A549 (cell line): ENCODE measurements around the gene MAX. TPM values are rescaled to one million over a fixed set of nuclear protein-coding genes. Genes with fewer than 3 reads are reported as not detected.
"Not testable (repeated sequence)": the region's sequence is repeated elsewhere in the genome, so short reads cannot be mapped to it uniquely, and the experiment has no call there.

ENCODE experiments used
- ATAC-seq, 2 experiments: fragments of 200-7000 bp in 1 of 2; fragments of >200 bp in 1 of 2; cut with Nextera tagmentation in 1 of 2; cut with Tn5 transposase in 1 of 2; 3 replicates each; pipeline versions ENCODE4 v1.8.0 to v1.9.1; 2018 to 2020; ENCODE audit warnings: mild to moderate bottlenecking in 1 of 2, moderate library complexity in 1 of 2
- CTCF ChIA-PET: fragments of 300-600 bp; sonication (Branson Sonifier 250); formaldehyde crosslinking; extraction: SDS; loops from one replicate; lab custom pipeline; 2021; ENCODE audit warnings: antibody characterized with exemption, inconsistent platforms; lab: Yijun Ruan, JAX
- POLR2A ChIA-PET: fragments of 350-600 bp; formaldehyde crosslinking; extraction: SDS; loops from one replicate; lab custom pipeline; 2021; ENCODE audit warnings: antibody characterized with exemption, inconsistent platforms; lab: Yijun Ruan, JAX
- DNase-seq, 2 experiments: peaks; one replicate each; pipeline versions ENCODE4 v3.0.0 to v3.0.0-alpha.2; 2011 to 2016; ENCODE audit warnings: low read depth in 1 of 2, low spot score in 1 of 2
- FAIRE-seq: peaks from 2 replicates; lab custom pipeline; 2011; peaks lifted over from hg19 to GRCh38; lab: Jason Lieb, UNC
- H3K27ac ChIP-seq, 2 experiments: fragments of >200 bp; sonication (Bioruptor Twin); formaldehyde crosslinking; 3 replicates each; pipeline ENCODE4 v1.5.1; 2016 to 2017
- H3K4me1 ChIP-seq: fragments of >200 bp; sonication (Bioruptor Twin); formaldehyde crosslinking; 3 replicates; pipeline ENCODE4 v1.6.1; 2016
- H3K4me2 ChIP-seq: fragments of >200 bp; sonication (Bioruptor Twin); formaldehyde crosslinking; 3 replicates; pipeline ENCODE4 v1.6.1; 2016
- H3K4me3 ChIP-seq: fragments of >200 bp; sonication (Bioruptor Twin); formaldehyde crosslinking; 3 replicates; pipeline ENCODE4 v1.5.1; 2016
- H3K9me3 ChIP-seq: fragments of >200 bp; sonication (Bioruptor Twin); formaldehyde crosslinking; 3 replicates; pipeline ENCODE4 v1.6.1; 2016
- CHD4 ChIP-seq: fragments of 200-600 bp; sonication (generic); IDR thresholded peaks from 2 replicates; pipeline ENCODE4 v1.6.1; 2016; ENCODE audit warnings: antibody characterized with exemption, mild to moderate bottlenecking, borderline replicate concordance
- E2F6 ChIP-seq: IDR thresholded peaks from 2 replicates; pipeline ENCODE4 v1.6.1; 2012; ENCODE audit warnings: low read depth, borderline replicate concordance
- ESRRA ChIP-seq: fragments of 150-350 bp; IDR thresholded peaks from 2 replicates; pipeline ENCODE4 v1.6.1; 2014; ENCODE audit warnings: mild to moderate bottlenecking, low read length, borderline replicate concordance
- HDAC2 ChIP-seq: fragments of 200-600 bp; sonication (generic); IDR thresholded peaks from 2 replicates; pipeline ENCODE4 v1.6.1; 2016
- HMGXB4 ChIP-seq: fragments of 250-450 bp; sonication (Bioruptor Pico); IDR thresholded peaks from 2 replicates; pipeline ENCODE4 v1.5.0; 2021; ENCODE audit warnings: mild to moderate bottlenecking, moderate library complexity, borderline replicate concordance
- HOXB5 ChIP-seq: fragments of 250-450 bp; sonication (Bioruptor Pico); IDR thresholded peaks from 2 replicates; pipeline ENCODE4 v1.5.0; 2020; ENCODE audit warnings: mild to moderate bottlenecking, moderate library complexity
- JUN ChIP-seq, 2 experiments: fragments of >200 bp; sonication (Bioruptor Twin); formaldehyde crosslinking; IDR thresholded peaks; 2 replicates in 1 of 2; 3 replicates in 1 of 2; pipeline ENCODE4 v1.6.1; 2016 to 2017
- KDM1A ChIP-seq: fragments of 200-600 bp; sonication (generic); IDR thresholded peaks from 2 replicates; pipeline ENCODE4 v1.6.1; 2016; ENCODE audit warnings: low read depth, mild to moderate bottlenecking
- MAX ChIP-seq: IDR thresholded peaks from 2 replicates; pipeline ENCODE4 v1.6.1; 2012
- POLR2A ChIP-seq: IDR thresholded peaks from 2 replicates; pipeline ENCODE4 v1.6.1; 2012; ENCODE audit warnings: mild to moderate bottlenecking, low read length
- RAD21 ChIP-seq, 2 experiments: fragments of >200 bp in 1 of 2; sonication (Bioruptor Twin) in 1 of 2; formaldehyde crosslinking in 1 of 2; IDR thresholded peaks in 1 of 2; conservative IDR thresholded peaks in 1 of 2; 2 replicates in 1 of 2; 3 replicates in 1 of 2; pipeline ENCODE4 v1.6.1; 2012 to 2018; ENCODE audit warnings: inconsistent platforms in 1 of 2
- RCOR1 ChIP-seq: fragments of 150-350 bp; IDR thresholded peaks from 2 replicates; pipeline ENCODE4 v1.6.1; 2014; ENCODE audit warnings: antibody characterized with exemption, low read length, low read depth
- REST ChIP-seq: fragments of 200-600 bp; sonication (generic); IDR thresholded peaks from 2 replicates; pipeline ENCODE4 v1.6.1; 2016; ENCODE audit warnings: antibody characterized with exemption, mild to moderate bottlenecking, moderate library complexity
- RNF2 ChIP-seq: fragments of 200-600 bp; sonication (generic); IDR thresholded peaks from 2 replicates; pipeline ENCODE4 v1.6.1; 2016; ENCODE audit warnings: low read depth, mild to moderate bottlenecking, antibody characterized with exemption, moderate library complexity, borderline replicate concordance
- SMC3 ChIP-seq: fragments of >200 bp; sonication (Bioruptor Twin); formaldehyde crosslinking; IDR thresholded peaks from 3 replicates; pipeline ENCODE4 v1.6.1; 2018; ENCODE audit warnings: inconsistent platforms
- TFCP2L1 ChIP-seq: fragments of 250-450 bp; sonication (Bioruptor Pico); IDR thresholded peaks from 2 replicates; pipeline ENCODE4 v1.5.0; 2021; ENCODE audit warnings: mild to moderate bottlenecking
- USF2 ChIP-seq: fragments of 450-650 bp; IDR thresholded peaks from 2 replicates; pipeline ENCODE4 v1.6.1; 2014; ENCODE audit warnings: antibody characterized with exemption
- ZFP36 ChIP-seq: fragments of 450-650 bp; IDR thresholded peaks from 2 replicates; pipeline ENCODE4 v1.6.1; 2014; ENCODE audit warnings: borderline replicate concordance; ENCODE audit not compliant: partially characterized antibody
- WGBS: methylation state at CpG from one replicate; pipeline ENCODE4 v1.1.6; 2017; ENCODE audit errors: missing lambda C conversion rate; 5-methylcytosine and 5-hydroxymethylcytosine counted together
- polyA plus RNA-seq, 4 experiments: library from polyadenylated mRNA; depleted of rRNA in 3 of 4; stranded (reverse); fragments of >200 nt; fragmentation: RNase III in 1 of 4; extraction: RNeasy Plus Mini Kit Qiagen cat#74134 plus additional on column Dnase treatment in 1 of 4; gene quantifications; 2 replicates in 3 of 4; 3 replicates in 1 of 4; pipeline ENCODE4 v1.2.3, GENCODE V29; 2011 to 2017
- TF ChIP-seq, protein P1 (sequence below): fragments of >200 bp; sonication (Bioruptor Twin); formaldehyde crosslinking; IDR thresholded peaks from 2 replicates; pipeline ENCODE4 v1.6.1; 2016

MAX gene
- polyA plus RNA-seq, 2 of the 4 experiments (the other 2 are of a cell fraction) = 44.0 to 53.2 TPM

DNA sequence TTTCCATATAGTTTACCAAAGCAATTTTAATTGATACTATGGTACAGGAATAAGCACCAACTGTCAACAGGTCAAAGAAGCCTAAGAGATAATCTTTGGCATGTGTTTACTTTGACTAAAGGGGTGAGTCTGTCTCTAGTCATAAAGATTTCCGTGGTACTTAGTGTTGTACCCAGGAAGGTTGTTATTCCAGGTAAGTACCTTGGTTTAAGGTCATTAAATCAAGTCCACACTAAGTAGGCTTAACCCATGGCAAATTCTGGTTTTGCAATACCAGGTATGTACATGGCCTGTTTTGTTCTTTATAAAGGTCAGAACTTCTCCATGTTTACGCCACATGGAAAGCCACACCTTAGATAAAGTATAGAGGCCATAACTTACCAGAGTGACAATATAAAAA is 10.0 kb downstream of the MAX start:
- ChIA-PET POLR2A (no interaction called here), CTCF (no interaction called here)

GRCh38 chr14:65087835-65088234 is 14.5 kb downstream of the MAX start:
- H3K4me2 ChIP-seq, DNase-seq, FAIRE-seq, ATAC-seq, H3K4me3 ChIP-seq, POLR2A ChIA-PET, H3K4me1 ChIP-seq, H3K27ac ChIP-seq, CTCF ChIA-PET: not testable (repeated sequence)
- 97% methylated on average over 8 of the region's 8 CpGs for WGBS
- peaks cover 20% of the 10 kb centered on the region for H3K9me3 ChIP-seq

More for the DNA sequence above, 10.0 kb downstream of the MAX start:
- no peak overlapping the region for H3K4me3 ChIP-seq
- H3K27ac ChIP-seq = no peak overlapping the region
- TF ChIP-seq CHD4 = no peak
- TF ChIP-seq RAD21 (conservative IDR thresholded peaks at IDR 0.05 in 1 of 2, IDR thresholded peaks at IDR 0.05 in 1 of 2) = no peak
- no peak for TF ChIP-seq USF2
- TF ChIP-seq, protein P1, sequence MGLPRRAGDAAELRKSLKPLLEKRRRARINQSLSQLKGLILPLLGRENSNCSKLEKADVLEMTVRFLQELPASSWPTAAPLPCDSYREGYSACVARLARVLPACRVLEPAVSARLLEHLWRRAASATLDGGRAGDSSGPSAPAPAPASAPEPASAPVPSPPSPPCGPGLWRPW = no peak
- TF ChIP-seq RCOR1 = no peak
- no peak for TF ChIP-seq SMC3
- TF ChIP-seq ESRRA = no peak
- TF ChIP-seq POLR2A = no peak
- no peak for TF ChIP-seq HOXB5 (CRISPR knock-in tag)
- no peak for TF ChIP-seq REST
- TF ChIP-seq RNF2 = no peak
- no peak for TF ChIP-seq HMGXB4 (CRISPR knock-in tag)
- no peak for TF ChIP-seq KDM1A
- TF ChIP-seq MAX = no peak
- no peak for TF ChIP-seq HDAC2
- TF ChIP-seq TFCP2L1 = no peak
- TF ChIP-seq ZFP36 = no peak
- no peak for TF ChIP-seq E2F6
- TF ChIP-seq JUN (IDR thresholded peaks at IDR 0.05) = no peak
- no peaks in the 10 kb centered on the region for H3K4me1 ChIP-seq
- no peak overlapping the region for H3K4me2 ChIP-seq
- DNase-seq (no peak), ATAC-seq (no peak), FAIRE-seq (no peak)
- WGBS = 71% methylated on average over 2 of the region's 2 CpGs
- H3K9me3 ChIP-seq = peaks cover 16% of the 10 kb centered on the region

DNA sequence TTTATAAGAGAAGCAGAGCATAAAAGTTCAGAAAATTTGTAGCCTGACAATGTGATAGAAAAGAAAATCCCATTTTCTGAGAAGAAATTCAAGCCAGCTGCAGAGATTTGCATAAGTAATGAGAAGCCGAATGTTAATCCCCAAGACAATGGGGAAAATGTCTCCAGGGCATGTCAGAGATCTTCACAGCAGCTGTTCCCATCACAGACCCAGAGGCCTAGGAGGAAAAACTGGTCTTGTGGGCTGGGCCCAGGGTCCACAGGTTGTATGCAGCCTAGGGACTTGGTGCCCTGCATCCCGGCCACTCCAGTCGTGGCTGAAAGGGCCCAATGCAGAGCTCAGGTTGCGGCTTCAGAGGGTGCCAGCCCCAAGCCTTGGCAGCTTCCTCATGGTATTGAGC is 15.6 kb downstream of the MAX start:
- H3K4me1 ChIP-seq, DNase-seq, H3K27ac ChIP-seq, H3K4me2 ChIP-seq, ATAC-seq, FAIRE-seq, CTCF ChIA-PET, H3K4me3 ChIP-seq, POLR2A ChIA-PET: not testable (repeated sequence)
- 99% methylated on average over 3 of the region's 4 CpGs for WGBS
- peaks cover 20% of the 10 kb centered on the region for H3K9me3 ChIP-seq
